ENCODE data around the gene PRSS57.

DNA sequence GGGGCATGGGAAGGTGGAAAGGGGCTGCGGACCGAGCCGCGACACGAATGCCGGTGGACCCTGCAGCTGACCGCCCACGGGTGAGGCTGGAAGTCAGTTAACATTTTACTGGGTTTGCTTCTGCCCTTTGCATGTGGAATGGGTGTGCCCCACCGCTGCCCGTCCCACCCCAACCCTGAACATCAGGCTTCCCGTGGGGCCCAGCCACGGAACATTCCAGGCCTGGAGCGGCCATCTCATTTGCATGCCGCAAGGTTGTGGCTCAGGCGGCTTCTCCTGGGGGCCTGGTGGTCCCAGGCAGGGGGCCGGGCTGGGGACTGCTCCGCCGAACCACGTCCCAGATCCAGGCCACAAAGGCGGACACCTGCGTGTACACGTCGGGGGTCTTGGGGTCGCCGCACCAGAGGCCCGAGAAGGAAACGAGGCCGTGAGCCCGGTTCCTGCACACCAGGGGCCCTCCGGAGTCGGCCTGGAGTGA is 9.8 kb downstream of the PRSS57 start:
- TF ChIP-seq, protein P1, sequence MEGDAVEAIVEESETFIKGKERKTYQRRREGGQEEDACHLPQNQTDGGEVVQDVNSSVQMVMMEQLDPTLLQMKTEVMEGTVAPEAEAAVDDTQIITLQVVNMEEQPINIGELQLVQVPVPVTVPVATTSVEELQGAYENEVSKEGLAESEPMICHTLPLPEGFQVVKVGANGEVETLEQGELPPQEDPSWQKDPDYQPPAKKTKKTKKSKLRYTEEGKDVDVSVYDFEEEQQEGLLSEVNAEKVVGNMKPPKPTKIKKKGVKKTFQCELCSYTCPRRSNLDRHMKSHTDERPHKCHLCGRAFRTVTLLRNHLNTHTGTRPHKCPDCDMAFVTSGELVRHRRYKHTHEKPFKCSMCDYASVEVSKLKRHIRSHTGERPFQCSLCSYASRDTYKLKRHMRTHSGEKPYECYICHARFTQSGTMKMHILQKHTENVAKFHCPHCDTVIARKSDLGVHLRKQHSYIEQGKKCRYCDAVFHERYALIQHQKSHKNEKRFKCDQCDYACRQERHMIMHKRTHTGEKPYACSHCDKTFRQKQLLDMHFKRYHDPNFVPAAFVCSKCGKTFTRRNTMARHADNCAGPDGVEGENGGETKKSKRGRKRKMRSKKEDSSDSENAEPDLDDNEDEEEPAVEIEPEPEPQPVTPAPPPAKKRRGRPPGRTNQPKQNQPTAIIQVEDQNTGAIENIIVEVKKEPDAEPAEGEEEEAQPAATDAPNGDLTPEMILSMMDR (IDR thresholded peaks at IDR 0.05; ENCODE audit: low read depth, low read length): no peak
- TF ChIP-seq EZH2phosphoT487 (IDR thresholded peaks at IDR 0.05; ENCODE audit: low read depth): no peak

All from OCI-LY3 (cell line).